ENCODE results near the gene CNKSR3. TPM values are rescaled to one million over a fixed set of nuclear protein-coding genes. Genes with fewer than 3 reads are reported as not detected.

CNKSR3 gene
- total RNA-seq, 1 donor from 2014 or later = 2.0 TPM

GRCh38 chr6:154471609-154472362, 38.7 kb downstream of the CNKSR3 start:
- Mint-ChIP-seq H3K4me3 (ENCODE audit: unreplicated experiment) (no peak overlapping the region), H3K27ac (ENCODE audit: unreplicated experiment) (no peak overlapping the region), H3K4me1 (ENCODE audit: low read depth, unreplicated experiment) (no peaks in the 10 kb centered on the region), H3K36me3 (ENCODE audit: unreplicated experiment) (peaks cover 4% of the 10 kb centered on the region), H3K9me3 (ENCODE audit: unreplicated experiment) (no peaks in the 10 kb centered on the region), H3K27me3 (ENCODE audit: unreplicated experiment) (peaks cover 1% of the 10 kb centered on the region)
- DNase-seq = no peak
- no peak for TF ChIP-seq CTCF (IDR thresholded peaks at IDR 0.05; ENCODE audit: partially characterized antibody, unreplicated experiment)

- H3K27me3 Mint-ChIP-seq (ENCODE audit: unreplicated experiment) = peaks cover 1% of the 10 kb centered on the region
- no peak for DNase-seq
- H3K27ac Mint-ChIP-seq (ENCODE audit: unreplicated experiment) = no peak overlapping the region
- H3K4me1 Mint-ChIP-seq (ENCODE audit: low read depth, unreplicated experiment) = peaks cover 2% of the 10 kb centered on the region
- no peaks in the 10 kb centered on the region for H3K9me3 Mint-ChIP-seq (ENCODE audit: unreplicated experiment)
- no peak for TF ChIP-seq CTCF (IDR thresholded peaks at IDR 0.05; ENCODE audit: partially characterized antibody, unreplicated experiment)
- no peak overlapping the region for H3K4me3 Mint-ChIP-seq (ENCODE audit: unreplicated experiment)
- peaks cover 4% of the 10 kb centered on the region for H3K36me3 Mint-ChIP-seq (ENCODE audit: unreplicated experiment)
Measured at GRCh38 chr6:154469306-154469935, 41.1 kb downstream of the CNKSR3 start.

- H3K4me3 Mint-ChIP-seq (ENCODE audit: unreplicated experiment) = no peak overlapping the region
- no peak overlapping the region for H3K27ac Mint-ChIP-seq (ENCODE audit: unreplicated experiment)
- no peak for DNase-seq
- no peaks in the 10 kb centered on the region for H3K9me3 Mint-ChIP-seq (ENCODE audit: unreplicated experiment)
- peaks cover 7% of the 10 kb centered on the region for H3K4me1 Mint-ChIP-seq (ENCODE audit: low read depth, unreplicated experiment)
- no peak for TF ChIP-seq CTCF (IDR thresholded peaks at IDR 0.05; ENCODE audit: partially characterized antibody, unreplicated experiment)
- H3K36me3 Mint-ChIP-seq (ENCODE audit: unreplicated experiment) = peaks cover 4% of the 10 kb centered on the region
- peaks cover 1% of the 10 kb centered on the region for H3K27me3 Mint-ChIP-seq (ENCODE audit: unreplicated experiment)
Measured at GRCh38 chr6:154468760-154469159, 41.7 kb downstream of the CNKSR3 start.

- Mint-ChIP-seq H3K4me3 (ENCODE audit: unreplicated experiment) (no peak overlapping the region), H3K27ac (ENCODE audit: unreplicated experiment) (no peak overlapping the region), H3K4me1 (ENCODE audit: low read depth, unreplicated experiment) (peaks cover 10% of the 10 kb centered on the region), H3K9me3 (ENCODE audit: unreplicated experiment) (no peaks in the 10 kb centered on the region), H3K36me3 (ENCODE audit: unreplicated experiment) (peaks cover 4% of the 10 kb centered on the region), H3K27me3 (ENCODE audit: unreplicated experiment) (peaks cover 1% of the 10 kb centered on the region)
- TF ChIP-seq CTCF (IDR thresholded peaks at IDR 0.05; ENCODE audit: partially characterized antibody, unreplicated experiment) = no peak
- DNase-seq = no peak
Measured at GRCh38 chr6:154466971-154467679, 43.4 kb downstream of the CNKSR3 start.

Measured in glutamatergic neuron (in vitro differentiated cells).